DMS 273 treated with DMSO at 0.1 percent for 48 hours (cell line): ENCODE results near the gene METAP2.

ENCODE experiments used
- DNase-seq: peaks from one replicate; lab custom pipeline; 2025; lab: John Stamatoyannopoulos, UW

The METAP2 gene

GRCh38 chr12:95549392-95550084 lies 75.6 kb downstream of the METAP2 start:
- no peak for DNase-seq

DNA sequence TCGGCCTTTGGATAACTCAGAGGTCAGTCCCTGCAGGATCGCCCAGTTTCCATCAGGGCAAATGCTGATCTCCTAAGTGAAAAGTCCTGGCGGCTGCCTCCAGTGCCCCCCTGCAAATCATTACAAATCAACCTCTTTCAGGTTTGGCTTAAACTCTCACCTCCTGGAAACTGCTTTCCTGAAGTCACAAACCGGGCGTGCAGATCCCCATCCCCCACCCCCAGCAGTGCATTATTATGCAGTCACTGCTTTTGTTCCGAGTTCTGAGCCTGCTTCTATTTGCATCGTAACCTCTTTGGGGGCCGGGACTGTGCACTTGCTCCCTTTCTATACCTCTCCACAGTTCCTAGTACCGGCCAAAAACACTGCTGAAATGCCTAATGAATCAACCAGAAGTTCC lies 77.4 kb downstream of the METAP2 start, which contains the start of gene USP44:
USP44 (minus strand) TSS at position 172 of the 400 bp plus-strand sequence. CDS start 17,220 bp downstream, outside the sequence.
- no peak for DNase-seq

GRCh38 chr12:95551913-95552516 lies 78.1 kb downstream of the METAP2 start:
- DNase-seq: no peak

DNA sequence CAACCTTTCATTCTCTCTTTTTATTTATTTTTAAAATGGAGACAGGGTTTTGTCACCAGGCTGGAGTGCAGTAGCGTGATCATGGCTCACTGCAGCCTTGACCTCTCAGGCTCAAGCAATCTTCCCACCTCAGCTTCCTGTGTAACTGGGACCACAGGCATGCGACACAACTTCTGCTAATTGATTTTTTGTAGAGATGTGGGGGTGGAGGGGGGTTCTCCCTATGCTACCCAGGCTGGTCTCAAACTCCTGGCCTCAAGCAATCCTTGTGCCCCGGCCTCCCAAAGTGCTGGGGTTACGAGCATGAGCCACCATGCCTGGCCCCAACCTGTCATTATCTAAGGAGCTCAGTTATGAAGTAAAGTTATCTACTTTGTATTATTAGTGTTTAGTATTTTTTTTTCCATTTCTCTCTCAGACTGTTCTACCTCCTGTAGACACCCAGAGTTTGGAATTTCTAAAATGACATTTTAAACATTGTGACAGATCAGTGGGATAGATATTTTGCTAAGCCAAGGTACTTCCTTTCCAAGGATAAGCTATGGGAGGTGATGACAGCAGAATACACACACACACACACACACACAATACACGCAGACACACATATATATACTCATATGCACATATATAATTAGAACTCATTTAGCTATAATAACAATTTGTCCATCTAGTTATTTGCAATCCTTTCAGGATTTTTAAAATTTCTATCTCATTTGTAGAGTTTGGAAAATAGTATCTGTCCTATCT lies 79.4 kb downstream of the METAP2 start:
- no peak for DNase-seq

DNA sequence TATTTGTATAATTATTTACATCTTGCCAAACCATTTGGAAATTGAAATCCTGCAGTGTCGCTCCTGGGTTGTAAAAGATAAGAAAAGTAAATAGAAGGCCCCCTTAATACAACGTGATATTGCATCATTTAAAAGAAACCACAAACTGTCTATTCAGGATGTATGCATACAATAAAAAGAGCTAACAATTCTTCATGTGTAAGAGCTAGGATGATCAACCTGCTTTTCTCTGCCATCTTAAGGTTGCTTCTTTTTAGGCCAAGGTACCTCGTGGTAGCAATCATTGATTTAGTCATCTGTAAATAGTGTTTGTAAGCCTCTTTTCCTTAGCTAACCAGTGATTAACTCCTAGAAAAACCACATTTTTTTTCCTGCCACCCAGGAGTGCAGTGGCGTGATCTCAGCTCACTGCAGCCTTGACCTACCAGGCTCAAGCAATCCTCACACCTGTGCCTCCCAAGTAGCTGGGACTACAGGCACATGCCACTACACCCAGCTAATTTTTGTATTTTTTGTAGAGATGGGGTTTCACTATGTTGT lies 80.7 kb downstream of the METAP2 start:
- DNase-seq: no peak

DNA sequence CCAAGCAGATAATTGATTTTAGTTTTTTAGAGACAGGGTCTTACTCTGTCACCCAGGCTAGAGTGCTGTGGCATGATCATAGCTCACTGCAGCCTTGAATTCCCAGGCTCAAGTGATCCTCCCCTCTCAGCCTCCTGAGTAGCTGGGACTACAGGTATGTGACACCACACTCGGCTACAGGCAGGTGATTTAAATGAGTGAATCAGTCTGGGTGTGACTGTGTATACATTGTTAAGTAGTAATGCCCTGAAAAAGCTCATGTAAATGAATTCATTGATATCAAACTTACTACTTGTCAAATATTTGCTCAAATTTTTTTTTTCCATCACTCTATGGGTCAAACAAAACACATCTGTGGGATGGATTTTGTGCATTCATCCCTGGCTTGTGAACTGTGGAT lies 83.7 kb downstream of the METAP2 start:
- no peak for DNase-seq
